ENCODE results near the gene ZBED4.

Gene ZBED4

DNA sequence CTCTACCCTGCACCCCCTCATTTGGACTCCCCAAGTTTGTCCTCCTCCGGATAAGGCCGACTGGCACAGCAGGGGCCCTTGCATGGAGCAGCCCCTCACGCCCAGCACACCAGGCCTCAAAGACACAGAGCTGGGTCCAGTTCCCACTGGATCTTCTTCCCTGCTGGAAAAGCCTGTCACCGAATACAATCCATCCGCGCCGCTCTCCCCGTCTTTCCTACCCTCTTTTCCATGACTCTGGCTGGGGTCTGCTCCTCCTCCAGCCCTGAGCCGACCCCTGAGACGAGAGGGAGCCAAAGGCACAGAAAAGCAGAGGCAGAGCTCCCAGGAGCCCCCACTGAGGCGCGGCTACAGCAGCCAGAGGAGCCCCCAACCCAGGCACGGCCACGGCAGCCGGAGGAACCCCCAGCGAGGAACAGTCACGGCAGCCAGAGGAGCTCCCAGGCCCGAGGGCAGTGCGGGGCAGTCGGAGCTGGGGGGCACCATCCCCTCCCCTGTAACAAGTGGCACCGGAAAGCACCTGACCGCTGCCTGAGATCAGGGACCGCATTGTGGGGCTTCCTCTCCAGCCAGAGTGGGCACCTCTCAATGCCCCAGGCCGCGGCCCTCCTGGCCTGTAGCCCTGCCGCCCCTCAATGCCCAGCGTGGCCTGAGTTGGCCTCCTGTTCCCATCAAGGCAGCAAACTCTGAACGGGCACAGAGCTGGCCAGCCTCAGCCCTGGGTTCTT lies 52.6 kb downstream of the ZBED4 start:
- Histone ChIP-seq H3K27ac (no peak overlapping the region), H3K4me3 (no peak overlapping the region)
- TF ChIP-seq CTCF (IDR thresholded peaks at IDR 0.05) = no peak
- no peak for DNase-seq (ENCODE audit: low spot score)

DNA sequence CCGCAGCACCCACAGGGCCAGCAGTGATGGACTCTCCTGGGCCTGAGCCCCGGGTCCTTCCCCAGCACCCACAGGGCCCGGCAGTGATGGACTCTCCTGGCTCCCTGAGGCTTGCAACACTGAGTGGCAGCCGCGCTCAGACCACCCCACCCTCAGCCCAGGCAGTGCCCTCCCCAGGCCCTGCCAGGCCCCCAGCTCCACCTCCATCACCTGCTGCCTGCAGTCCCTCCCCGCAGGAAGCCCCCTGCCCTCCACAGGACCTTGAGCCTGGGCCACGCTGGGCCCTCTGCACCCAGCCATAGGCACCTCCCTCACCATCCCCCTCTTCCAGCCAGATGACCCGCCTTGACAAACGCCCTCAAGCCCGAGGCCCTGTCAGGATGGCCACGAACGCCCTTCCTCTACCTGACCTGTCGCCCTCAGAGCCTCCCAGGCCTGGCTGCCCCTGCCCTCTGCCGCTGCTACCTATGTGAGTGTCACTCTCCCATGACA lies 53.2 kb downstream of the ZBED4 start:
- TF ChIP-seq CTCF (IDR thresholded peaks at IDR 0.05) = no peak
- Histone ChIP-seq H3K27ac (no peak overlapping the region), H3K4me3 (no peak overlapping the region)
- no peak for DNase-seq (ENCODE audit: low spot score)

DNA sequence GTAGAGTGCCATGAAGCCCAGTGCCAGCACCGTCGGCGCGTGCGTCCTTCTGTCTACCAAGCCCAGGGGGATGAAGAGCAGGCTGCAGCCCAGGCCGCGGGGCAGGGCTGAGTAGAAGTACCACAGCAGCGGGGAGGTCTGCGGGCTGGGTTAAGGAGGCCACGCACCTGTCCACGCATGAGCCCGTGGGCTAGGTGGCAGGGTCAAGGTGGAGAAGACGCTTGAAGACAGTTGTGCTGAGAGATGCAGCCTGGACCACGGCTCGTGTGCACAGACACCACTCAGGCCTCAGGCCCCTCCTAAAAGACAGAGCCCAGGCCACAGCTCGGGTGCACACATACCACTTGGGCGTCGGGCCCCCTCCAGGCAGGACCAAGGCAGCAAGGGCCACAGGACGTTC lies 54.2 kb downstream of the ZBED4 start:
- no peak for DNase-seq (ENCODE audit: low spot score)
- no peak overlapping the region for H3K27ac ChIP-seq

GRCh38 chr22:49909476-49910205 lies 56.0 kb downstream of the ZBED4 start:
- Histone ChIP-seq H3K4me3 (no peak overlapping the region), H3K27ac (no peak overlapping the region)
- no peak for DNase-seq (ENCODE audit: low spot score)
- TF ChIP-seq CTCF (IDR thresholded peaks at IDR 0.05) = no peak

More for the DNA sequence above, 54.2 kb downstream of the ZBED4 start:
- no peak for TF ChIP-seq CTCF (IDR thresholded peaks at IDR 0.05)
- H3K4me3 ChIP-seq = no peak overlapping the region

DNA sequence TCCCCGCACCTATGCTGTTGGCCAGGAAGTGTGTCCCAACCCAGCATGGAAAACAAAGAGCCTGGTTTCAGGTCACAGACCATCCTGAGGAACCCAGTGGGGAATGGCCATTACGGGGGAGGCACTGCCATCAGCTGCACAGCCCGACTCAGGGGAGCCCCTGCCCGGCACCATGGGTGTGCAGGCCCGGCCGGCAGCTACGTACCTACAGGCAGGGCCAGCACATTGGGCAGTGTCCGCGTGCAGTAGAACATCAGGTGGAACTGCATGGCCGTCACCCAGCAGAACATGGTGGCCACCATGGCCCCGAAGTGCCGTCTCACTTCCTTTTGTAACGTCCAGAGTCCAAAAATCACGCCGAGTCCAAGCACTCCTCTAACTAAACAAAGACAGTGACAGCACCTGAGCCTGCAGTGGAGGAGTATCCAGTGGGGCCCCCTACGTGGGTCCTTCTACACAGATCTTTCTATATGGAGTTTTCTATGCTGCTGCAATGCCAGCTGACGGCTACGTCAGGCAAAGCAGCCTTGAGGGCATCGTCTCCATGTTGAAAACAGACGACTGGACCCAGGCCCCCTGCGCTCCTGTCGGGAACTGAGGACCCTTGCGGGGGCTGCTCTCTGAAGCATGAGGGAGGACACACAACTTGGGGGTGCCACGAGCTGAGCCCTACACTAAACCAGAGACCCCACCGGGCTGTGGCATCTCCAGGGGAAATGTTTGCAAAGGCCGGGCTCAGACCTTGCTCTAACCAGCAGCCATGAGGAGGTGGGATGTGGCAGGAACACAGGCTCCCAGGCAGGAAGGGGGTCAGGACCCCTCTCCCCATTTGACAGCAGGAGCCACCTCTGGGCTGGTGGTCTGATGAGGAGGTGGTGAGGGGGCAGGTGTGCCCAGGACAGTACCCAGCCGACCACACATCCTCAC lies 56.8 kb downstream of the ZBED4 start:
- Histone ChIP-seq H3K4me3 (no peak overlapping the region), H3K27ac (no peak overlapping the region)
- DNase-seq (ENCODE audit: low spot score) = no peak
- TF ChIP-seq CTCF (IDR thresholded peaks at IDR 0.05) = no peak

DNA sequence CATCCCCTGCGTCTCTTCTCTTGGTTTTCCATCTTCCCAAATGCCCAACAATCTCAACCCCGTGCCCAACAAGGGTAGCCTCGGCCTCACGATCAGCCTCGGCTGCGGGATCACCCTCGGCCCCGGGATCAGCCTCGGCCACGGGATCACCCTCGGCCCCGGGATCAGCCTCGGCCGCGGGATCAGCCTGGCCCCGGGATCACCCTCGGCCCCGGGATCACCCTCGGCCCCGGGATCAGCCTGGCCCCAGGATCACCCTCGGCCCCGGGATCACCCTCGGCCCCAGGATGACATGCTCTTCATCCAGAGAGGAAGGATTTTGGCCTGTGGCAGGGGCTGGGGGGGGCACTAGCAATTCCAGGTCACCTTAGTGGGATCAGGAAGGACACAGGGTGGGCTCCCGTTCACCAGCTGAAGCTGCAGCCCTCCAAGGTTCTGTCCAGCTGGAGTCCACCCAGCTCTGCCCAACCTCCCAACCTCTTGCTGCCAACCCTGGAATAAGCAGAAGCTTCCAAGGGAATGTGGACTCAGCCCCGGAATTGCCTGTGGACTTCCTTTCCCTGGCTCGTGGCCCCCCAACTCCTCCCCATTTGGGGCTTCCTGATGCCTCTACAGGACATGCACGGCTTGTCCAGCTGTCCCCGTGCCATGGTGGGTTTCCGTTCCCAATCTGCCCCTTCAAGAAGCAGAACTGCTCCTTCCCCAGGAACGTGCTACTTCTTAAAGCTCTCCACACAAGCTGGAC lies 58.4 kb downstream of the ZBED4 start:
- no peak overlapping the region for H3K27ac ChIP-seq
- DNase-seq (ENCODE audit: low spot score) = no peak
- H3K4me3 ChIP-seq = no peak overlapping the region
- TF ChIP-seq CTCF (IDR thresholded peaks at IDR 0.05) = no peak

Measured in coronary artery (tissue), 2 donors.